Activated CD4-positive, alpha-beta T cell treated with anti-CD3 and anti-CD28 coated beads, Interleukin-2, Interleukin-6, amounts not matched to agents 100 ng/mL and 50 ng/mL, durations not matched to agents 16 hours and 8 hours (primary cell): ENCODE results near the gene TRABD2B.

Experiments used
- DNase-seq: peaks from one replicate; pipeline ENCODE4 v3.0.0-alpha.2; 2020

TRABD2B gene

DNA sequence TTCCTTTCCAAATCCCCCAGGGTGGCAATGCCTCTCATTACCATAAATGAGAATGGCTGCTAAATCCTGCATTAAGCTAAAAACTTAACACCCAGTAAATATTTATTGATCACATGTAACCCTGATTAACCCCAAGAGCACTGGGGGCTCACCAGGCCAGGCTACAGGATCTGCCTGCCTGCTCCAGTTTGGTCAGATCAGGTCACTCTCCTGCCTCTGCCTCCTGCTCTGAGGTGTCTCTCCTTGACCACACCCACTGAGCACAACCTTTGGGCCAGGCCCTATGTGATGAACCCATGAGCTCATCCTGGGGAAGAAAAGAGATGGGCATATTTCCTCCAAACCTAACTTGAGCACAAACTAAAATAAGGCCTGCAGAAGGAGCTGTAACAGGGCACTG, 93.5 kb downstream of the TRABD2B start:
- DNase-seq = no peak

DNA sequence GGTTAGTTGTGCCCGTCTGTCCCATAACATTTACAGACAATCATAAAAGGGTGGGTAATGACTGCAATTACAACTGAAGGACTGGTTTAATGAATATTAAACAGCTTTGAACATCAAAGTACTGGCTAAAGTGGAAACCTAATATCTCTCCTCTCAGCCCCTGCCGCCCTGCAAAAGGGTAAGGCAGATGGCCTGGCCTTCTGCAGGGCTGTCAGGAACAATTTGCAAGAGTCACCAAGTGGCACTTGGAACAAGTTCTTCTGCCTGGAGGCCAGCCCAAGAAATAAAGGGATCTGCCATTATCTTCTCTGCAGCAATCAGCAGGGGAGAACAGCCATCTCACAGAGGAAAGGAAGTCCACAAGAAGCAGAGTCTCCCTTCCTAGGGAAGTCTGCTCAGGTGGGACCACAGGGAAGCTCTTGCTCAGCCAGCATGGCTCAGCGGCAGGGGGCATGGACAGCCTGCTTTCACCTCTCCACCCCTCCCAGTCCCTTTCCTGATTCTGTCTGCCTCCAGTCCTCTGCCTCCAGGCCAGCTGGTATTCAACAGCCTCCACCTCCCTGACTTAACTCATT, 96.1 kb downstream of the TRABD2B start:
- DNase-seq = no peak

DNA sequence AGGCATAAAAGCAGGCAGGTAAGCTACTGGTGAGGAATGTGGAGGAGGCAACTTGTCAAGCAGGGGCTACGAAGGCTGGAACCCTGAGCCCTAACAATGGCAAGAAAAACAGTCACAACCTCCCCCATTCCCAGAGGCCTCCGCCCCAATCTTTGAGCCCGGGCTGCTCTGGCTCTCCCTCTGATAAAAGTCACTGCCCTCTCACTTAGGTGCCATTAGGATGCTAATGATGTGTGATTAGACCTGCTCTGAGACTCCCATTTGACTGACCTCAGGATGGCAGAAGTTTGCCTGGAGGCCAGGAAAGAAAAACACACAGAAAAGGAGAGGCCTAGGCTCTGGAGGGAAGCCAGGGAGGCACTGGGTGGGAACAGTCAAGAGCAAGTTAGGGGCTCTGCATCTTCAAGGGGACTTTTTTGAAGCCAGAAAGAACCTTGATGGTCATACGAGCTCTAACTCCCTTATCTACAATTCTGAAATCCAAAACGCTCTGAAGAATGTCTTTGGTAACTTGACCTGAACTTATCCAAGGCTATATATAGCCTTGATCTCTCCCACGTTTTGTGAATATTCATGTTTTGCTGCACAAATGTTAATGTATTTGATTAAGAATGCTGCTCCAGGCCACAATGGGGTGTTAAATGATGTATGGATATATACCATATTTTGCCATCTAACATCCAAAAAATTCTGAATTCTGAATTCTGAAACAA, 98.9 kb downstream of the TRABD2B start:
- DNase-seq = no peak

DNA sequence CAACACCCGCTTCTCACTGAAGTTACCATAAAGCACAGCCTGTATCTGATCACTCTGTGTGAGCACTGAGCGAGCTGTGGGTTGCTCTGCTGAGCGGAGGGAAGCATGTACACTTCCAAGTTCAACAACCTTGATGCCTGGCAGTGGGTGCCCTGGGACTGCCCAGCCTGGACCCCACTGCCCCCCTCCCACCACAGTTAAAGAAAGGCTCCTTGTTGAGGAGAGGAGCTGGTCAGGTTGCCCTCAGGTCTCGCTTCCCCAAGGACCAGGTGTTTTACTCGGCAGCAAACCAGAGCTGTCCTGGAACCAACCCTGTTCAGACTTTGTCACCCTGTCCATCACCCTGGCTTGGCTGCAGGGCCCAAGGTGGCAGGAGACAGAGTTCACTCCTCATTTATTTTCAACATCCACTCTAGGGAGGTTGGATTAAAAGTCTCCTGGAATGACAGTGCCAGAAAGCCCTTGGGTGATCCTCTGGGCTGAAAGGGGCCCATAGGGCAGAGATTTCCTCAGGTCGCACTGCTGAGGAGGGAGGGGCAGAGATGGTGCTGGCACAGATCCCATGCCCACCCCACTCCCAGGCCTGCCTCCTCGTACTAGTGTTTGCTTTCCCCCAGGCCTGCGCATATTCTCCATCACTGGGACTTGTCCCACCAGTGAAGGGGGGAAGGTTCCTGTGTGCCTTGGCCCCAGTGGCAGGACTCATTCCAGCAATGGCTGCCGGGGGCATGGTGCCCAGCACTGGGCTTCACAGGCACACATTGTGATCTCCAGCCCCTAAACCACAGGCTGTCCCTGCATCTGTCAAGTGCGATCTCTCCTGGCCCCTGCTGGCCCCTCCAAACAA, 101.7 kb downstream of the TRABD2B start:
- no peak for DNase-seq

DNA sequence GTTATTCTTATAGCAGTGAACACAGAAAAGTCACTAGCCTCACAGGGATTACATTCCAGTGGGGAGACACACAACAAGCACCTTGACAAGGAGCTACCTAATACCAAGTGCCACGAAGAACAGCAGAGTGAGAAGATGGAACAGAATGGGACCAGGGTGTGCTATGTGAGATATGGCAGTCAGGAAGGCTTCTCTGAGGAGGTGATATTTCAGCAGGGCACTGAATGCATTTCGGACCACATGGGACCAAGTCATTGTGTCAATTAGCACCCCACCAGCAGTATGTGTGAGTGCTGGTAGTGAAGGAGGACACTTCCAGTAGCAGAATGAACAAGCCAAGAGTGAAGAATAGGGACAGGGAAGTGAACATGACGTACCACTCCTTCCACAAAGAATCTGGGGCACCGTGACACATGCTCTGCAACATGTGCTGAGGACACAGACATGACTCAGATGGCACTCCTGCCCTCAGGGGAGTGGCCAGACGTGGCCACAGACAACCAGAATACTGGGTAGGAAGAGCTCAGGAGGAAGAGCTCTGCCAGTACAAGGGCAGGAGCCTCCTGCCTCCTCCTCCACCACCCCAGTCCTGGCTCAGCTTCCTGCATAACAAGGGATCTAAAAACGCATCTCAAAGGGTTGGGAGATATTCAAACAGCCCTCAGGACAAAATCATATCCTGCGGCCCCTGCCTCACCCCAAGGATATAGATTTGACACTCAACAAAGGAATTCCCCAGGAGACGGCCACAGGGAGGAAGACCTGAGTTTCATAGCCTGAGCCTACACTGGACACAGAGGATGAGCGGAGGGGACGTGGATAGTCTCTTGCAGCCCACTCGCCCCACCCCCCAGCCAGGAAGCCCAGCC, 102.5 kb downstream of the TRABD2B start:
- no peak for DNase-seq

DNA sequence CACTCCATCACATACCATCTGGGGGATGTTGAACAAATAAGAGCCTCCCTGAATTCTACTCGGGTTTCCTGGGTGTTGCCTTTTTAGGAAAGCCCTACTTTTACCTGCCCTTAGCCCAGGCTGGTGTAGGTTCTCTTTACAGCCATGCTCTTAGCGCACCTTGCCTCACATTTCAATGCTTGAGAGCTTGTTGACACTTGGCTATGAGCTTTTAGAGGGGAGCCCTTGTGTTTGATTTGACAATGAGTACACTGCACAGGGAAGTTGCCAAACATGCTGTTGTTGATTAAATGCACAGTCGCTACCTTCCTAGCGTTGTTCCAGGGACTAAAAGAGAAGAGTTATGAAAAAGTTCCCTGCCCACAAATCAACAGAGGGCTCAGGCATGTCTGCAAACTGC, 103.8 kb downstream of the TRABD2B start:
- DNase-seq = no peak

DNA sequence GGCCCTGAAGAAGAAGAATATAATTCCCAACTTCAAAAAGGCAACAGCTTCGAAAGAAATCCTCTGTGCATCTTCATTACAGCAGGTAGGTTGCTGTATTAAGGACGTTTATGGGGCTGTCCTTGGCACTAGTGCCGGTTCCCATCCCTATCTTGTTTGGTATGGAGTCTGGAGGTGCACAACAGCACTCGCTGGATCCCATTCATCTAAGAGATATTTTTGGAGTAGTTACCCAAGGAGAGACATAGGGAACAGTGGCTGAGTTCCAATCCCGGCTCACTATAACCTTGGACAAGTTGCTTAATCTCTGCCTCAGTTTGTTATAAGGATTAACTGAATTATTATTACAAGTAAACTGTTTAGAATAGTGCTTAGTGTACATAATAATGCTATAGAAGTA, 106.4 kb downstream of the TRABD2B start:
- DNase-seq = no peak

DNA sequence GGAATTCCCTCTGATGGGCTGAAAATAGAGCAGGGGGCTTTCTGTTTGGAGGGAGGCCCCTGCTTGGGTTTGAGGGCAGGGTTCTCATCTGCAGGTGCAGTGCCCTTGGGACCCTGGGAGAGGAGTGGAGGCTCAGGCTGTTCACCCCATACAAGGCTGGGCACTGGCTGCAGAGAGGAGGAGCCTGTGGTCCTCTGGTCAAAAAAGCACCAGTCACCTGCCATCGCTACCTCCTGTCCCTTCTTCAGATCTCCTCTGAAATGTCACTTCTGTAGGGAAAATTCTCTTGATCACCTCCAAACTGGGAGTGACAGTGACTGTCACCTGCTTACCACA, 108.9 kb downstream of the TRABD2B start:
- no peak for DNase-seq

DNA sequence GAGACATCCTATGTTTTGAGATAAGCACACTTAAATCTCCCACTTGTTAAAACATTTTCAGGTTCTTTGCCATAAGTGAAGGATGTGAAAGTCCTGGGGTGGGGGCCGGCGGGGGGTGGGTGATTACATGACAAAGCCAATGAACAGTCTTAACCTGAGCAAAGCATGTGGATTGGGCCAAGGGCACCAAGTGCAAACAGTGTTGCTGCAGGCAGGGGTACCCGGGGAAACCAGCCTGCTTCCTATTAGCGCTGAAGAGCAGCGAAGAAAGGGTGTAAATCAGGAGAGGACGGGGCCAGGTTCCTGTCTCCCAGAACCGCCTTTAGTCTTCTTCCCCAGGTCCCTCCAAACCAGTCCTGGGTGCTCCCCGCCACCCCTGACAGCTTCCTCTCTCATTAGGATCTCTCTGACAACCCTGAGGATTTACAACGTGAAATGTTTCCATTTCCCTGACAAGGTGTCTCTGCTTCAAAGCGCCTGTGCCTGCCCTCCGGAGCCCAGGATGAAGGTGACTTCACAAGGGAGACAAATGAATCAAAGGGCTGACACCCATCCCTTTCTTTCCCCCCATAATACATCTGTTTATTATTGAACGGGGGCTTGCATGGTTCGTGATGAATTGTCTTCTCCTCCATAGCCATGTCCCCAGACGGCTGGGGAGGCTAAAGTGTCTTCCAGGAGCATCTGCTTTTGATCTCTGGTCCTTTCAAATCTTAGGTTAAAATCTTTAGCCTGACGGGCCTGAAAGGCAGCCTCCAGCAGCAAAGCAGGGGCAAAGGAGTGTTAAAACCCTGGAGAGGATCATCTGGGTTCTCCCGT, 109.5 kb downstream of the TRABD2B start:
- no peak for DNase-seq

DNA sequence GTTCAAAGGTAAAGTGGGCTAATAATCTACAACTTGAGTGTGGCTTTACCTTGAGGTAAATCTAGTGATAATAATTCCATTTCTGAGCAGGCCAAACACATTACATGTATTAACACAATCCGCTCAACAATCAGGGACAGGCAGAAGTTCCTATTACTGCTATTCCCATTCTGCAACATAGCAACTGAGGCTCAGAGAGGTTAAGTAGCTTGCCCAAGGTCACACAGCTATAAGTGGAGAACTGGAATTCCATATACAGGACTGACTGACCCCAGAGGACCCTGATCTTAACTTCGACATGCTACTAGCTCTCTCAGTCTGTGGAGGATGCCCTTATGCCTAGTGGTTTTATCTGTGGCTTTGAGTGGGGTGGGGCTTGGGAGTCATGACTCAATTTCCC, 110.1 kb downstream of the TRABD2B start:
- DNase-seq = no peak

DNA sequence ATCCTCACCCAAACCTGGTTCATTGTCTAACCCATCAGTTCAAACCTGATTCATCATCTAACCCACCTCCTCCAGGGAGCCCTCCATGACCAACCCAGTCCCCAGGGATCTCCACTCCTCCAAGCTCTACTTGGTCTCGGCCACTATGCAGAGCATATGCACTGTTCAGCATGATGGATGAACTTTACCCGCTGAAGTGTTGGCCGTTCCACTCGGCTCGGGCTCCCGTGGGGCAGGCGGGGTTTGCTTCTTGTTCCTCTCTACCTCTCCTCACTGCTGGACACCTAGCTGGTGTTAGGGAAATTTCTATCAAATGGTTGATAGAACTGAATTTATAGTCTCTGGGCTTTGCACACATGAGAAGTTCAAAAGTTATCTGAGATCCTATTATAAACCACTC, 111.0 kb downstream of the TRABD2B start:
- DNase-seq = no peak

DNA sequence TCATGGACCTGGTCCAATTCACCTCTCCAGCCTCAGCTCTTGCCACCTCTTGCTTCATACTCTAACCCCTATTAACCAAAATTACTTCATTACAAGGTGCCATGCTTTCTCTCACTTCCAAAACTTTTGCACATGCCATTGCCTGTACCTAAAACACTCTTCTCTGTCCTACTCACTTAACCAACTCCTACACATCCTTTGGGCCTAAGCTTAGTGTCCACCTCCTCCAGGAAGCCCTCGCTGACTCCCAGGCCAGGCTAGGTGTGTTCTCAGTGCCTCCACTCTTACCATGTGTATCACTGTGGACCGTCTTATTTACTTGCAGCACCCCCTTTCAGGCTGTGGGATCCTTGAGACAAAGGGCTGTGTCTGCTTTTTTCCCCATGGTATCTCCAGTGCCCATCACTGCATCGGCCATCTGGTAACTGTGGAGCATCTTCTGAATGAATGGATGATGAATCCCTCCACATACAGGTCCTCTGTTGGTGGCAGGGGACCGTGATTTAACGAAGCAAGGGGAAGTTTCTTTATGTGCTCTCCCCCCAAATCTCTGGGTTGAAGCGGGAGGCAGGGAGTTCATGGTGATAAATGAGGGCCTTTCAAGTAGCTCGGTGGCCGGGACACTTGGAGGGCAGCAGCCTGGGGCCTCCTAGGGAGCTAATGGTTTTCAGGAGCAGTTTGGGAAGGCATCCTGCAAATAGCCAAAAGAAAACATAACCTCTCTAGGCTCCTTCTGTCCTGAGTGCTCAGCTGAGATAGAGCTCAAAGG, 111.9 kb downstream of the TRABD2B start:
- no peak for DNase-seq

DNA sequence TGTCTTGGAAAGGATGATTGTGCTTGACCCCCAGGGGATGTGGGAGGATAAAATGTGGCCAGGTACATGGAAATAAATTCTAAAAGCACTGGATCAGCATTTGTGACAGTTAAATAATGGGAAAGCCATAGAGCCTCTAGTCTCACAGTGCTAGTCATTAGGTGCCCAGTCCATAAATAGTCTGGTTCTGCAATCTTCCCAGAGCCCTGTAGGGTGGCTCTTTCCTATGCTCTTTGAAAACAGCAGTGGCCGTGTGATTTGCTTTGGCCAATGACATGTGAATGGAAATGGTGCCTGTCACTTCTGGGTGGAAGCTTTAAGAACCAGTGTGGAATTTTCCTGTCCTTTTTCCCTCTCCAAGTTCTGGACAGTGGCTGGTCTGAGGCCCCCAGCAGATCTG, 113.2 kb downstream of the TRABD2B start:
- no peak for DNase-seq

DNA sequence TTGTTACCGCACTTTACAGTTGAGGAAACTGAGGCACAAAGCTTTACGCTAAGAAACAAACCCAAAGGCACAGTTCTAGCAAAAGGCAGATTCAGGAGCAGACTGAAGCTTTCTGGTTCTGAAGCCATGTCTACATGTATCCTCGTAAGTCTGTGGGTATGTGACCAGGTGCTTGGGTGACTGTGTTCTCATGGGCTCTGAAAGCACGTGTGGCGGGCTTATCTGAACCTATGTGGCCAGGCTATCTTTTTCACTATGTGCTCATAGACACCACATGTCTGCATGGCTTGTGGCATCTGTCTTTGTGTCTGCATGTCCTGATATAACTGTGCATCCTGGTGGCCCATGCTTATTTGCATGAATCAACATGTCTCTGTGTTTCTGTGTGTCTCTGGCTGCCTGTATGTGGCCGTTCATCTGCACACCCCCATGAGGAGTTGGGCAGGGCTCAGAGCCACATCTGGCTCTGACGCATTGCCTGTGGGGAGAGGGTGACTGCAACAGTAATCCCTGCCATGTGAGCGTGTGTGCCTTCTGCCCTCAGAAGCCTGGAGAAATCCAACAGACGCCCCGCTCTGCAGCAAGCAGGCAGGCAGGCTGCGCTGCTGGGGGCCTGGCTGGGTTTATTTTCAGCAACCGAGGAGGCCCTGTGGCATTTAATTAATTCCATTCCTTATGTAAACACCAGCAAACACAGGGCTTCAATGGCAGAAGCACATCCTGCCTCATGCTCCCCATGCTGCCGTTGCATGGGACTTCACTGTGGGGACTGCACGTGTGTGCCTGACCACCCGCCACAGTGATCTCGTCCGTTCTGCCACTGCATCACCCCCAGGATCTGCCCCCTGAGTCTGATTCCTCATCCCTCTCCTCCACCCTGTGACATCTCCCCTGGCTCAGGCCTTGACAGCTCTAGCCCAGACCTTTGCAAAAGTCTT, 115.4 kb downstream of the TRABD2B start:
- no peak for DNase-seq

DNA sequence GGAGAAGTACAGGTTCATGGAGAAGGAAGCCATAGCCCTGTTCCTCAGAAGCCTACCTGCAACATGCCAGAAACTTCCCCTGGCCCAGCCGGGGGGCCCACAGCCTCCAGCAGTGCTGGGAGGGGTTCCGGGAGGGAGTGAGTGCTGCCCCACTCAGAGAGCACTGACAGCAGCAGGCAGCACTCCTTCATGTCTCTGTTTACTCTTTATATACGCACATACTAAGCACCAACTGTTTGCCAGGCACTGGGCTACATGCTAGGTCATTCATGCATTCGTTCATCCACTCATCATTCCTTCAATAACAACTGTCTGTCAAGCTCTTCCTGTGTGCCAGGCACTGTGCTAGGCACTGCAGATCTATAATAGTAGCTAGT, 120.6 kb downstream of the TRABD2B start:
- DNase-seq = no peak

DNA sequence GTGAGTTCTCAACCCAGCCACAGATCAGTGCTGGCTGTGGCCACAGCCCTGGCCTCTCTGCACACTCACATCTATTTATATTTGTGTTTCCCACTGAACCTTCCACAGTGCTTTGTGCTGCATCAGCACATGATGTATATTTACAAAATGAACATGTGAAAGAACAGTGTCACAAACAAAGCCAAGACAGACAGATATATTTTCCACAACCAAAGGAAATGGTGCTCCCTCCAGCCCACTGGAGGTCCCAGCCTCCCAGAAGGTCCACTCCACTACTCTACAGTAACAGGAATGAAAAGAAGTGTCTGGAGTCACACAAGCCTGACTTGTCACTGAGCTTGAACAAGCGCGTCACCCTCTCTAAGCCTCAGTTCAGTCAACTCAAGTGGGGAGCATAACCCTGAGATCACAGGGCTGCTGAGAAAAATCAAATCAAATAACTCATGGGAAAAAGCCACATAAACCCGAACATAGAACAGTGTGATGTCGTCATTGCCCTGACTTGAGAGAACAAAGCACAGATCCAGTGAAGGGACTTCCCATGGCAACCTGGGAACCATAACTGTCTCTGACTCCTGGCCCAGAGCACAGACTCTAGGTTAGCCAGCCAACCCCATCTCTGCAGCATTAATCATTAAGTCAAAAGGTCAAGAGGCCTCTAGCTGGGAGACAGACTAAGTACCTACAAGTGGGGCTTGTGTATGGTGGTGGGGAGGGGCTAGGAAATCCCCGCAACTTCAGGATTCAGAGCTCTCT, 121.2 kb downstream of the TRABD2B start:
- DNase-seq = no peak

DNA sequence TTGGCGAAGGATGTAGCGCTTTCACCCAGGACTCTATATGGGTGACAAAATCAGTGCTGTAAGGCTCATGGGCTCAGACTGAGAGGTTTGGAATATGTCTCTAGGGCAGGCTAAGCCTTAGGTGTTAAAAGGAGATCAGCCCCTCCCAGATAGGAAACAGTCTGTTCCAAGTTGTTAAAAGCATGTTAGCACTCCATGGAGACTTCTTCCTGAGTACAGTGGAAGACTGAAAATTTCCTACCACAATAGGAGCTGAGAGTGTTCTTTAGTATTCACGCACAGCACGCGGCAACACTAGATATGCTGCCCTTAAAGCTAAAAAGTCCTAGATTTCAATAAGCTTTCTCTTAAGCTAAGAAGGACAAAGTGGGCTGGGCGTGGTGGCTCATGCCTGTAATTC, 122.1 kb downstream of the TRABD2B start:
- DNase-seq = no peak

DNA sequence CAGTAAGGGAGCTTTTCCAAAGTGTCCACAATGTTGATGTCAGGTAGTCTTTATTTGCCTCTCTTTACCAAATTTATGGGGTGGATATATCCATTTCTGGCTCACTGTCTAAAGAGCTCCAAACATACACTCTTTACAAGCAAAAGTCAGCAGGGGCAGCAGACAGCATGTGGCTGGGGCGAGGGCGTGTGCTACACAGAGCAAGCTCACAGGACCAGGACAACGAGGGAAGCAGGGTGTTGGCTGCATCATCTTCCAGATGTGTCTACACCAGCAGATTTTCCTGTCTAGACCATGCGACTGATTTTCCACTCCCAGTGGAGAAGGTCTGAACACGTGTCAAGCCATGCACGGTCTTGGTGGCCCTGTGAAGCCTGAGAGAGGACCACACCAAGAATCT, 123.8 kb downstream of the TRABD2B start:
- DNase-seq = no peak

DNA sequence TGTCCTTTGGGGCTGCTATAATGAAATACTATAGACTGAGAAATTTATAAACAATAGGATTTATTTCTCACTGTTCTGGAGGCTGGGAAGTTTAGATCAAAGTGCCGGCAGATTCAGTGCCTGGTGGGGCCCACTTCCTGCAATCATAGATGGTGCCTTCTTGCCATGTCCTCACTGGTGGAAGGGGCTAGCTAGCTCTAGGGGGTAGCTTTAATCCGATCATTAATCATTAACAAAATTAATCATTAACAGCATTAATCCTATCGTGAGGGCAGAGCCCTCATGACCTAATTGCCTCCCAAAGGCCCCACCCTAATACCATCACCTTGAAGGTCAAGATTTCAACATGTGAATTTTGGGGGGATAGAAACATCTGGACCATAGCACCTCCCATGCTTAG, 124.3 kb downstream of the TRABD2B start:
- no peak for DNase-seq
